HG02943 (cell line): ENCODE results near the gene KCNJ18.
"Not testable (repeated sequence)": the region's sequence is repeated elsewhere in the genome, so short reads cannot be mapped to it uniquely, and the experiment has no call there.

Source experiments
- ATAC-seq: cut with Tn5 transposase; IDR thresholded peaks from one replicate; pipeline ENCODE4 v1.9.1; 2021; ENCODE audit warnings: mild to moderate bottlenecking, low read depth, moderate library complexity; ENCODE audit not compliant: unreplicated experiment

KCNJ18 gene

DNA sequence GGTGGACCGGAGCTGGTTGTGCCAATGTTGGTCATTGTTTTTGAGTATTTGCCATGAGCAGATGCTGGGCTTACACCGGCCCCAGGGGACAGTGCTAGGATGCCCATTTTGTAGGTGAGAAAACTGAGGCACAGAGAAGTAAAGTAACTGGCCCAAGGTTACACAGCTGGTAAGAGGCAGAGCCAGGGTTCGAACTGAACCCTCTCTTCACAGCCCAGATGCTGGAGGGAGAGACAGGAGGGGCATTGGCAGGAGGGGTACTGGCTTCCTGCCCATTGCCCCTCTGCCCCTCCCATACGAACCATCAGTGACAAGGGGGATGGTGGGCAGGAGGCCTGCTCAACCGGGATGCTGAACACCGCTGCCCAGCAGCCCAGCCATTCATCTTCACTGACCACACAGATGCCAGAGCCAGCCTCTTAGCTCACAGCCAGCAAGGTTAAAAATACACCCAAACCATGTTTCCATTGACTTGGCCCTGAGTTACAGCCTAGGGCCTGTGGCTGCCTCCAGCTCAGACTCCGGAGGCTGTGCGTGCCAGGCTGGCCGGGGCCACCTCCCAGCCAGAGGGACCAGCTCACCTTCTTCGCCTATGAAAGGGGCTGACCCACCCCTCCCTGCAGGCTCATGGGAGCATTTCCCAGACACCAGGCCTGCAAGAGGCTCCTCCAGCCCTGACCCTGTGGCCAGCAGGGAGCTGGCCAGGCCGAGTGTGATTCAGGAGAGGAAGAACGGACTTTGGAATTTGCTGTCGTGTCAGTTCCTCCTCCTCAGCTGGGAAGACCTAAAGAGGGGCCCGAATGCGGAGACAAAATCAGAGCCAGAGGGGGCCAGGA, 57.6 kb downstream of the KCNJ18 start:
- ATAC-seq, result not testable (repeated sequence)

DNA sequence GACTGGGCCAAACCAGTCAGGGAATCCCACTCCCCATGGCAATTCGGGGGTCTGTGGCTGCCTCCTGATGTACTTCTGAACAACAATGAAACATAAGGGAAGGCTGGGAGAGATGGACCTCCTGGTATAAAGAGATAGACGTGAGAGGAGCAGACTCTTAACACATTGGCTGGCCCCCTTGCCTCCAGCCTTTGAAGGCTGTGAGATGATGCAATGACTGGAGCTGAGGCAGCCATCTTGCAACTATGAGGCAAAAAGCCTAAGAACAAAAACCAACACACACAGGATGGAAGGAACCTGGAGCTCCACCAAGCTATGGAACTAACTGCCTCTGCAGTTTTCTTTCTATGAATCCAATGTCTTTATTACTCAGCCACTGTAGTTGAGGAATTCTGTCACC, 58.8 kb downstream of the KCNJ18 start:
- ATAC-seq, result not testable (repeated sequence)
